NCI-H1930 (cell line): ENCODE results near the gene TCF4.

Experiments
- DNase-seq, 2 experiments: peaks; one replicate each; lab custom pipeline; 2025; lab: John Stamatoyannopoulos, UW

The TCF4 gene

DNA sequence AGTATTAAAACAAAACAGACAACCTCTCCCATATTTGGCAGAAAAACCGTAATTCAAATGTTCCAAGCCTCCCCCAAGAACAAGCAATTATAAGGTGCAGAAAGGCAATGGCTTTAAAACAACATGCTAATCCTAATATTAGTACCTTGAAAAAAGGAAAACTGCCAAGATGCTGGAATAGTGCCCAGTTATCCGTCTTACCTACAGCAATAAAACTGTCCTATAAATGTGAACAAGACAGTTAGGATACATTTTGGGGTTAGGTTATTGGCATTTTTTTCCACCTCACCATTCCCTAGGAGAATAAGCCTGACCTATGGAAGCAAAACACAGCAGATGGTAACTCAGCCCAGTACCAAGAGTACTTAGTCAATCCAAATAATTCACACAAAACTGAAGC, 83.2 kb downstream of the TCF4 start:
- no peak for DNase-seq

DNA sequence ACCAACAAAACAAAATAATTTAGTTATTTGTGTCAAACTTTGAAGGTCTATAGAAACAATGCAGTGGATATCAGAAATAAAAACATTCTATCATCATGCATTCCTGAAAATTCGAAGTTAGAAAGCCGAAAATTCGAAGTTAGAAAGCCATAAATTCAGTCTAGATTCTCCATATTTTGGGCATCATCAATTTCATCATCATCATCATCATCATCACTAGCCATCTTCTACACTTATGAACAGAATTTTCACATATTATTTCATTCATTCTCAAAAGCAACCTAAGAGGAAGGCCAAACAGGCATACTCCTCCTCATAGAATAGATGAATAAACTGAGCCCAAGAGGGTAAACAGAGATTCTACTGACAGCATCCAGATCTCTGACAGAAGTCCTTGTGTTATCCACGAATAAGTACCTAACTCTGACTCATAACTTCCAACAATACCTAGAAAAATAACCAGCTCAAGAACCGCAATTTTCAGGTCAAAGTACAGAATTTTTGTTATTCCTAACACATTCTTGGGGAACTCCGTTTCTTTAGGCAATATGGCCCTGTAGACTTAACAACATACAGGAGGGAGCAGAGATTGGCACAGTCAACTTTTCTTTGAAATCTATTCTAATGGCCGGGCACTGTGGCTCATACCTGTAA, 84.7 kb downstream of the TCF4 start:
- no peak for DNase-seq

DNA sequence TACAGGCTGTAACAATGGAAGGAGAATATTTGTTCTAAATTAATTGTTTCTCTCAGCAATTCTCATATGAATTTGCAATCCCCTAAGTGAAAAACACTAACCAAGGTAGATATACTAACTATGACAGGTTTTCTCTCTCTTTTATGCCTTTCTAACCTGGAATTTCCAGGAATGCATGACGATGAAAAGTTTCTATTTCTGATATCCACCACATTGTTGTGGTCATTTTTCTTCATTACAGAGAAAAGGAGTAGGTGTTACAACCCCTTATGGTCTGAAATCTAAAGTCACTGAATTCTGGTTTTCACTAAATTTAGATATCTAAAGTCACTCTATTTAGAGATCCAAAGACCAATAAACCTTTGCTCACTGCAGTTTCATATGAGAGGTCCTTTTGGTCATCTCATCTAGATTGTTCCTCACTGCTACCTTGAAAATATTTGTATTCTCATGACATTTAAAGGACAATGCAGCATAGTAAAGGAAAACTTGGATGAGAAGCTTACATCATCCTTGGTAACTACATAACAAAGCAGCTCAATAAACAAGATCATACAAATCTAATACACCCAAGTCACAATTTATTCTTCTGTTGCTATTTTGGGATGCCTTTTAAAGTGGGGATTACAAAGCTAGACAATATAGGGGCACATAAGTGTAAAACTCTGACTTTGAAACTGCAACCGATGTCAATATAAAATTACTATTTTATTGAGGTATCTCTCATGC, 85.8 kb downstream of the TCF4 start:
- DNase-seq: no peak

DNA sequence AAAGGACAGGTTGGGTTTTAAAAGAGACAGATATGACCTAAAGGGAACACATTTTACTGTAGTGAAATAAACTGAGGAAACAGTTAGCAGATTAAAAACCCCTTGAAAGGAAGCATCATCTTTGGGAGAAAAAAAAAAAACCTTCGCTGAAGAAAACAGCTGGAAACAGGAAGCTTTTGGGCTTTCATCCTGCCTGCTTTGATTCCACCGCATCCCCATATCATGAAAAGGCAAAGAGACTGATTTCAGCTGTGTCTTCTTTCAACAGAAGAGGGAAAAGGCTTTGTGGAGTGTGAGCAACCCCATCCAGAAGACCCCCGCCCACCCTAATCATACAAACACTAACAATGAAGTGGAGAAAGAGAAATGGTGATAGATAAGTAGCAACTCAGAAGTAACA, 86.4 kb downstream of the TCF4 start:
- DNase-seq: no peak

DNA sequence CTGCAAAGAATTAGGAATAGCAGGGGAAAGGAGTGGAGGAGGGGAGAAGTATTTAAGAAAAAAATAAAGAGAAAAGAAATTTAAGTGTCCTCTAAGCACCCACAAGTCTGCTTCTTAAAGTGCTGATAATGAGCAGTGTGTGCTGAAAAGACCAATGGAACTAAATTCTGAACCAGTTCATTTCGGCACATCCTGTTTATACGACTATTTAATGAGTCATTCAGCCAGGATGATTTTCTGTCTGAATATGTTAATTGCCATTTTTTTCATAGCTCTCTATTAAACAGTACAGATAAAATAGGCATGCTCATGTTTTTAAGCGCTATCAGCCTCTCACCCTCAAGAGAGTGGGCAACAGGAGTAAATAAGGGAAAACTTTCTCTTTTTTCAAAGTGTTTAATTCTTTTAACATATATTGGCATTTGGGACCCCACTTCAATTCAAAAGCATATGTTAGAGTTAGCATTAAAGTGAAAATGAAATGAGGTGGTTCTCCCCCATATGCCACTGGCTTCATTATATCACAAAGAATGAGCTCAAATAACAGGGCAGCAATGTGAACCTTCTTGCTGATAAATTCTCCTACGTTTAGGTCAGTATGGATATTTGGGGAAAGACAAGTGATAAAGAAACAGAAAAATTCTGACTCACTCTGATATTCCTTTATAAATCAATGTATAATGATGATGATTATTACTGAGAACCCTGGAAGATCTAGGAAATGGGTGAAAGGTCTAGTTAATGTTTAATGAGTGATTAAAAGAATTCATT, 87.5 kb downstream of the TCF4 start:
- DNase-seq: no peak

- no peak for DNase-seq
Measured at GRCh38 chr18:55499526-55499925, 88.5 kb downstream of the TCF4 start.

GRCh38 chr18:55497825-55498403, 90.1 kb downstream of the TCF4 start:
- DNase-seq: no peak

- no peak for DNase-seq
Measured at GRCh38 chr18:55494899-55495298, 93.1 kb downstream of the TCF4 start.

DNA sequence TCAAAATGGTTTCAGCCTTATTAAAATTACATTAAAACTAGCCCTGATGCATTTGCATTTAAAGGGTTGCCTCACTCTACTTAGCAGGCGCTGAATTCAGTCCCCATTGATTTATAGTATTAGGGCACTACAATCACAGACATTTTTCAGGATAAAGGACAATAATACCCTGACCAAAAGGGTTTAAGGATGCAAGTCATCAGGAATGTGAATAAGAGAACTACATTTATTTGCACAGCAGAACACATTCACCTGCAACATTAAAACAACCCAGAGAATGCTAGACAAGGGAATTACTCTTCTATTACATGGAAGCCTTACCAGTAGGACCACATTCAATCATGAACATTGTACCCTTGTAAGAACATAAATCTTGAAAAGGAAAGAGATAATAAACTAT, 93.6 kb downstream of the TCF4 start:
- DNase-seq: no peak

DNA sequence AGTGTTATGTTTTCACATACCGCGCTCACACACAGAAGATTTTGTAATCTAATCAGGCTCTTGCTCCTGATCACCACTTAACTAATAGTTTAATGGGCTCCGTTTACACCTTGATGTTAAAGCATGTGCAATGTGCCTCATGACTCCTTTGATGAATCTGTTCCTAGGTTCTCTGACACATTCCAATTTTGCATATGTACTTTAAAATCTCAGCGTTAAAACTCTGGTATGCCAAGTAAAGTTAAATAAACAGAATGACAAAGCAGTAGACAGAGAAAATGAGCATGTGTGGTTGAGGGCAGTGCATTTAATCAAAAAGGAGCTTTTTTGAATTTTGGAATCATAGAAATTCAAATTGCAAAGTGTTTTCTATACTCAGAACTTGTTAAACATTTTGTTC, 96.4 kb downstream of the TCF4 start:
- DNase-seq: peak in 1 of 2 experiments; percentile 64

GRCh38 chr18:55489034-55489986, 98.7 kb downstream of the TCF4 start:
- DNase-seq: peak; percentile 79 to 80

GRCh38 chr18:55488473-55488872, 99.5 kb downstream of the TCF4 start:
- DNase-seq: peak; percentile 92 to 99

- DNase-seq: no peak
Measured at GRCh38 chr18:55487997-55488396, 100.0 kb downstream of the TCF4 start.

DNA sequence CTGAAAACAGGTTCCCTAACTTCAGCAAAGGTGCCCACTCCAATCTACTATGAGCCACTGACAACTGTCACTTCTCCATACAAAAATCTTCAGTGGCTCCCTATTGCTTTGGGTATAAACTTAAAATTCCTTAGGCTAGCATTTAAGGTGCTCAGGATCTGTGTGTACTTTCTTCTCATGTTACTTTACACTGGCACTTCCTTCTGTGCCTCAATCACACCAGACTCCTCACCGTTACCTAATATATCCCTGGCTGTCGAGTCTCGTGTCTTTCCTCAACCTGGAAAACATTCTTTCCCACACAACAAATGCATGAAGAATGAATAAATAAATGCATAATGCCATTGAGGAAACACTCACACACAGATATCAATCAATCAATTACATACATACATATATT, 101.1 kb downstream of the TCF4 start:
- DNase-seq: no peak

DNA sequence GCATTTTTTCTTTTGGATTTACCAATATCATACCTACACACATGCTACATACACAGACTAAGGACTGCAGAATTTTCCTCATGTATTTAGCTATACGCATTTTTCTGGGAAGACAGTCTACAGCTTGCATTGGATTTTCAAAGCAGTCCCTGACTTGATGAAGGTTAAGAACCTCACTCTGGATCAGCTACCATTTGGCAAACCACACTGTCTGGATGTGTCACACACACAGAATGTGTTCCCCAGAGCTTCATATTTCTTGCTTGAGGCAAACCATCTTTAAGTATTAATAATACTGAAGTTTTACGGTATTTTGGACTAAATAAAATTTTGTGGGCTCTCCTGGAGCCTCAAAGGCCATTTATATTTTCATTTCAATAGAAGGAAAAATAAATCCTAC, 102.3 kb downstream of the TCF4 start:
- no peak for DNase-seq

- no peak for DNase-seq
Measured at GRCh38 chr18:55484773-55485172, 103.2 kb downstream of the TCF4 start.

DNA sequence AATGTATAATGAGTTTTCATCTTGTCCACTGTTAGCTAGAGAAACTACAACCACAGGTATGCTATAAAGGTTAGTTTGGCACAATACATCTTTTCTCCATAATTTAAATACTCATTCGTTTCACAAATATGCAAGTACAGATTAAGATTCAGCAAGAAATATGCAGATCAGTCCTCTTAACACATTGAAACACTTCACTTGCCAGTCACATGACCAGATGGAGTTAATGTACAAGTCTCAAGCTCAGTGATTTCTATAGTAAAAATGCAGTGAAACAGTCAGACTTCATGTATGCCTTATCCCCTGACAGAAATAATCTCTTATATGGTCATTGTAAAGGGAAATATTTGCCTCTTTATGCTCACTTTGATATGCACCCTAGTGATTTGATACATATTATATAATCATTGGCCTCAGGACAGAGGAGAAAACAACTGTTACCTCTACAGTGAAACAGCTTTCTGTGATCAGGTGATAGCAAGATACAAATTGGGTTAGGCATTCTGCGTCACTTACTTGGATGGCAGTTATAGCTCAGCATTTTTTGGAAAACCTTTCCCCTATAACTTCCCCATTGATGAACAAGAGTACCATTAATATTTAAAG, 104.6 kb downstream of the TCF4 start:
- DNase-seq: no peak

DNA sequence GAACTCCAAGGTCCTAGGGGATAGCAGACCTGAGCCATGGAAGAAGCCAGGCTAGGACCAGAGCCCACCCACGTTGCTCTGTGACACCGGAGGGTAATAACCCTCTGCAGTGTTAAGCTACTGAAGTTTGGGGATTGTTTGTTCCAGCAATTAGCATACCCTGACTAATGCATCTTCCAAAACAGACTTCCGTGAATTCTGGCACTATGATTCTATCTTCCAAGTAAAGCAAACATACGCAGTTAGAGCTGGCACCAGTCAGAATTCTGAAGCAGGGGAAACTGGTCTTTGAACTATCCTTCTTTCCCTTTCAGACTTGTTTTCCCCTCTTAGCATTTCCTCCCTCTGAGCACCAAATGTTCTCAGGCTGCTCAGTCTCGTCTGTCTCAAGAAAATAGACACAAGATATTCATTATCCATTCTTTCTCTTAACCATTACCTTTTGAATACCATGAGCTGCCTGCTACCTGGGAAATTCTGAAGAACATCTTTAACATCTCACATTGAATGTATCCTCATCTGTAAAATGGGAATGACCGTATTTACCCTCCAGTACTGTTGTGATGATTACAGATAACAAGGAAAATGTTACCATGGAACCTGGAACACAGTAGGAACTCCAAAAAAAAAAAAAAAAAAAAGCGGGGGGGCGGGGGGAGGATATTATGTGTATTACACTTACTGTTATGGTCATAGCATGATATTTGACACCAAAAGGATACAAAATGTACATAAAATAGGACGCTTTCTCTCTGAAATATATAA, 108.2 kb downstream of the TCF4 start:
- no peak for DNase-seq

GRCh38 chr18:55477860-55478581, 110.0 kb downstream of the TCF4 start:
- DNase-seq: no peak

DNA sequence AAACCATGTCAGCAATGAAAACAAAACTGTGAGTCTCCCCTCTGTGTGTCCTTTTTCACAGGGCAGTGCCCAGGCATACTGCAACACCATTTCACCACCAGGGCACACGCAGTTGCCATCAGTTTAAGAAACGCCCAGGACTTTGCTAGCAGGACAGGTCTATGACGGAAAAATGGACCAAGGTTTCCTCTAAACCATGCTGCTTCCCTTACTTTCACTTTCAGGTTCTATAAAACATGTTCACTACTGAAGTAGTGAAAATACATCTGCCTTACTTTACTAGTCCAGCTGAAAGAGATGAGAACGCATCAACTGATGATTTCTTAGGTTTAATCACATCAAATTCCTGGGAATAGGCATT, 110.5 kb downstream of the TCF4 start:
- no peak for DNase-seq
